Stimulated activated CD8-positive, alpha-beta memory T cell treated with anti-CD3 and anti-CD28 coated beads, Interleukin-4, amount 100 ng/mL, for 24 hours (primary cell): Measurements from ENCODE around the gene APOL5.

Experiments
- DNase-seq: peaks from one replicate; pipeline ENCODE4 v3.0.0-alpha.2; 2020; ENCODE audit warnings: low read depth

APOL5 gene

GRCh38 chr22:35742342-35743100, 24.8 kb downstream of the APOL5 start:
- DNase-seq, result no peak

- no peak for DNase-seq
Observed at GRCh38 chr22:35743326-35743860, 25.7 kb downstream of the APOL5 start.

DNA sequence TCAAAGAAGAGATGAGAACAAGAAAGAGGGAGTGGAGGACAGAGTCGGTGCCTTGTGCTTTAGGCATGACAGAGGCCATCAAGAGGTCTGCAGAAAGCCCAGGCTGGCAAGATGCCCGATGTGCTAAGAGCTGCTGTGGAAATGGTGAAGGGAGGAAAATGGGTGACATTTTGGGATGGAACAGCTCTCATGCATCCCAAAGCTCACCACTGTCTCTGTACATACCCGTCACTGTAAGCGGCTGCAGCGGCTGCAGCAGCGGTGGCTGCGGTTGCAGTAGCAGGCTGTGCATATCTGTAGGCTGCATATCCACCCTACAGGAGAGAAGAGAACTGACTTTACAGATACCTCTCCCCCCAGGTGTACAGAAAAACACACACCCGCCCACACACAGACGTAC, 28.6 kb downstream of the APOL5 start:
- no peak for DNase-seq

GRCh38 chr22:35746946-35747703, 29.5 kb downstream of the APOL5 start:
- no peak for DNase-seq

- no peak for DNase-seq
Observed at GRCh38 chr22:35749808-35750207, 32.1 kb downstream of the APOL5 start.

DNA sequence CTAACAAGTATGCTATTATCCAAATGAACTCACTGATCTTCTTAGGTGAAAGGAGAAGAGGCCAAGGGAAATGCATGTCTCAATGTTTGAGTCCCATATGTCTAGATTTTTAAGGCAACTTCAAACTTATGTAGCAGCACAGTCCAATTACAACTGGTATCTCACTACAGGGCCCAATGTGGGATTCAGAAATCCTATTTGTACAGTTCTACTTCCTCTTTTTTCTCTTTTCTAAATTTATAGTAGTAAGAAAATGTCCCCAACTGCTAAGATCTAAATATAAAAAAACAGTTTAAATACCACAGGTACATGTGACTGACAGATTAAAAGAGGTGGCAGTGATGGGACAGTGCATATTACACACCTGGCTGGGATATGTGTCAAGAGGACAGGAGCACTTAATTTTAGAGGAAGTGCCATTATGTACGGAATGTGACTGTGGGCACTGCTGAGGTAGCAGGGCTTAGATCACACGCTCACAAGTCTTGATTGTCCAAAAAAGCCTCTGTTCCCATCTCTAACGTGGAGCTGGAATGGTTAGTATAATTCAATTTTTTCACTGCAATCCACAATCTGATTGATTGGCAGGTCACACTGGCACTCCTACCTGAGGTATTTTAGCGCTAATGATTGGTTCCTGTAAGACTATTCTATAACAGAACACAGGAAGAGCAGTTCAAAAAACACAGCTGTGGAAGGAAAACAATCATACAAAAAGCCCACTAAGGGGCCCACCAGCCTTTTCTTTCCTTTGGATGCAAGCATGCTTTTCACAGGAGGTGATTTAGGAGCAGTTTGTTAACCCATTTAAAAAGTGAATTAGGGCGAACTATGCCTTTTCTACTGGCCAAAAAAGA, 34.6 kb downstream of the APOL5 start:
- no peak for DNase-seq

DNA sequence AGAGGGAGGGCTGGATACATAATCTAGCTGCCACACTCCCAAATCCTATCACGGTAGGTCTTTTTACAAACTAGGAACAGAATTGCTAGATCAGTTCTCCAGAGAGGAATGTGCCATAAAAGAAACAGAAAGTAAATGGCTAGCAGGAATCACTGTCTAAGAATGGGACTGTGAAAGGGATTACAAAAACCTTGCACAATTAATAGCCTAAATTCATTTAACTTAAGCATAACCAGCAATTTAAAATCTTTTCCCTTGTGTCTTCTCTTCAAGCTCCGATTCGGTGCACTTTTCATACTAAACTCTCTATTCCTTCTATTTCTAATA, 35.2 kb downstream of the APOL5 start:
- no peak for DNase-seq

- no peak for DNase-seq
Observed at GRCh38 chr22:35754761-35755160, 37.1 kb downstream of the APOL5 start.

GRCh38 chr22:35756722-35757121, 39.0 kb downstream of the APOL5 start:
- DNase-seq, result no peak

DNA sequence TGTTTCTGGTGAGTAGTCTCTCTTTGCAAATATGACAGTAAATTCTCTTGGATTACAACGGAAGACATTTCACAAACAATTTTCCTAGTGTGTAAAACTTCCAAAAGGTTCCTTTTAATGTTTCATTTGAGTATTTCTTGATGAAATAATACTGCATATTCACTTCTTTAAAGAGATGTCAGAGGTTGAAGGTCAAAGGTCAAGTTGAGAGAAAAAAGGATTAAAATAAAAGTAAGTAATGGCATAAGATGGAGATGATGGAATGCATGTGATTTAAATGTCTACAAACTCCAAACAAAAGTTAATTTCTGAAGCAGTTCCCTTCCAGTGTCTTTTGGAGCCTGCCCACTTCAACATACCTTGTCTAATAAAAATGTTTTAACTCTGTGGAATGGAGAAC, 40.7 kb downstream of the APOL5 start:
- DNase-seq, result no peak

DNA sequence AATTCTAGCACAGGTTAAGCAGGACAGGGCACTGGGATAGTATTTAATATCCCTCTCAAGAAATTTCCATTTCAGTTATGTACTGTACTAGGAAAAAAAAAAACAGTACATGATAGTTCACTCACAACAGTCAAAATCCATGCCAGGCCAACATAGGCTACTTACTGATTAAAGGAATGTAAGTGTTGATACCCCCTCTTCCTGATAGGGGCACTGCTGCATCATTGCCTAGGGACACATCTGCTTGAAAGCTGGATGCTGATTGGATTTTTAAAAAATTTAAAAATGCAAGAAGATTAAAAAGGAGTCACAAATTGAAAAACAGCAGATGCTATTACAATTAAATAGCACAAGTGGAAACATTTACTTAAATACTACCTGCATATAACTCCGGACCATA, 43.4 kb downstream of the APOL5 start:
- no peak for DNase-seq

DNA sequence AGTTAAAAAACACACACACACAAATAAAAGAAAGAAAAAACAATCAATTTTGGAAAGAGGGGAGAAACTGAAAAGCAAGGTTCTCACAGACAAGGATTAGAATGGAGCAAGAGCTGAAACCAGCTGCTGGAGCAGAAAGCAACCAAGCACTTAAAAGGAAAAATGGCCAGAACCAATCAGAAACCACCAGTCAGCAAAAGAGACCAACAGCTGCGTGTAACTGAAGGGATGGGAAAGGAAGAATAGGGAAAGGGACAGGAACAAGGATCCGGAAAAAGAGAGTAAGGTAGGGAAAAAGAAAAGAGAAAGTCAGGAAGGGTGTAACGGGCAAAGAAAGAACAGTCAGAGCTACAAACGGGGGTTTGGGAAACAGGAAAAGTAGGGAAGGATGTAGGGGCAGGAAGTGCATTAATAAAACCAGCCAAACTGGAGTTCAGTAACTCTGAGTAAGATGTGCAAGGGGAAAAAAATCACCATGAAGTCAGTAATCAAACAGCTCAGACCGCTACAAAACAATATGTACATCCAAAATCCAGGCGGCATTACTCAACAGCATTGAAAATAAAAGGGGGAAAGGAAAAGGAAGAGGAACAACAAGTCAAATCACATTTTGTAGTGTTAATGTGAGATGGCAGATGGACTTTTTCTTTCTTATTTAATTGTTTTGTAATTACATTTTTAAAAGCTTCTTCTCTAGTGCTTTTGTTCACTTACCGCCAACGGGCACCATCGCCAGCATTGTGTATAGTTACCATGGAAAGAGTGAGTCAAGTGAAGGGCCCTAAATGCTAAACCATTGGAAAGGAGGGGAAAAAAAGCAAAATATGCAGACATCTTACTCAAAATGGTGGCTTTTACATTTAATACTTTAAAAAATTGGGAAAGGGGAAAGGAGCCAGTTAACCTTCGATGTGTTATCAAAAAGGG, 49.2 kb downstream of the APOL5 start:
- no peak for DNase-seq

GRCh38 chr22:35769974-35770373, 52.3 kb downstream of the APOL5 start:
- no peak for DNase-seq

- DNase-seq, result no peak
Observed at GRCh38 chr22:35775339-35775738, 57.7 kb downstream of the APOL5 start.

GRCh38 chr22:35777335-35777975, 59.8 kb downstream of the APOL5 start:
- DNase-seq, result no peak
